T-helper 1 cell (primary cell): ENCODE data around the gene TJP2.

Experiments used
- DNase-seq, 5 donors: peaks; one replicate each; pipeline ENCODE4 v3.0.0-alpha.2; 2012 to 2020

The TJP2 gene

DNA sequence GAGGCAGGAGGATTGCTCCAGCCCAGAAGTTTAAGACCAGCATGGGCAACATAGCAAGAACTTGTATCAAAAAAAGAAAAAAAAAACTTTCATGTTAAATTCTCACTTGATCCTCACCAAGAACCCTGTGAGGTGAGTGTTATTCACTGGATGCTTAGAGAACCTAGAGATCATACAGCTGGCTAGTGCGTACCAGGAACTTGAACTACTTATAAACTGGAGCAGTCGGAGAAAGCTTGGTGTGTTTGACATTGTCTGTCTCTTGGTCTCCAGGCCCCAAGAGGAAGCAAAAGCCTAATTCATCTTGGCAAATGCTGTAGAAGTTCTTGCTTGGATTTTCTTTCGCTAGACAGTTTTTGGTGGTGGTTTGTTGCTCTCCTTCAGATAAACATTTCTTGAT is 18.1 kb downstream of the TJP2 start:
- no peak for DNase-seq

DNA sequence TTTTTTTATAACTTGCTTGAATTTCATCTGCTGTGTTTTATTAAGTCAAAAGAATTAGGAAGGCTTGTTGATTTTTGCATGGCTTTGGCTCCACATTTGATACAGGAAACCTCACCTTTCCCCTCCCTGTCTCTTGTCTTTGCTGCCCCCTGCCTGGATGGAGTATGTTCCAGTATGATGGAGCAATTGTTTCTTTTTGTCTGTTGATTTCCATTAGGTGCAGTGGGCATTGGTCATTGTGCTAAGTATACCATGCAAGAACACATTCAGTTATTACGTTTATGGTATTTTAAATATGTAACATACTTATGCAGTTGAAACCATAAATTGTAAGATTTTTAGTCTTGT is 19.6 kb downstream of the TJP2 start:
- DNase-seq: no peak

DNA sequence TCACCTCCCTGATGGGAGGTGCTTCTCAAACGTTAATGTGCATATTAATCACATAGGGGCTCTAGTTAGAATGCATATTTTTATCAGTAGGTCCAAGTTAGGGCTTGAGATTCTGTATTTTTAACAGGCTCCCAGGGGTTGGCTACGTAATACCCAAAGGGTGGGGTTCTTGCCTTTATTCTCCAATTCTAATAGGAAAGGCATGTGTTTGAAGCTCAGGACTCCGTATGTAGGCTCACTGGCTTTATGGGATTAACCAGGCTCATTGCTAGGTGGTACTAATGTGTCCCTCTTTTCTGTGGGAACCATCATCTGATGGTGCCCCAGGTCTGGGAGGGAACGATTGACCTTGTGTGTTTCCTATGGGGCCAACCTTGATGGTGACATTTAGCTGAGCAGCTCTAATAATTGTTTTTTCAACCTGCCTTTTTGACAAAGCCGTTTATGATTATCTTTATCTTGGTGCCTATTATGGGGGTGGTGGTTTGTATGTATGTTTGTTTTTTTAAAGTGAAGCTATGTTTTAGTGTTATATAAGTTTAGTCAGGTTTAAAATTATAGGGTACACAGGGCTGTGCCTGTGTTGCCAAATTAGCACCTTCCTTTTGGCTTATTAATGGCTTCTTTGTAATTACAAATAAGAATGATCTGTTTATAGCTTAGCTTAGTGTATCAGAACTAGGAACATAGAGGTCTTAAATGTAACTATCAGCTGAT is 20.8 kb downstream of the TJP2 start:
- no peak for DNase-seq

DNA sequence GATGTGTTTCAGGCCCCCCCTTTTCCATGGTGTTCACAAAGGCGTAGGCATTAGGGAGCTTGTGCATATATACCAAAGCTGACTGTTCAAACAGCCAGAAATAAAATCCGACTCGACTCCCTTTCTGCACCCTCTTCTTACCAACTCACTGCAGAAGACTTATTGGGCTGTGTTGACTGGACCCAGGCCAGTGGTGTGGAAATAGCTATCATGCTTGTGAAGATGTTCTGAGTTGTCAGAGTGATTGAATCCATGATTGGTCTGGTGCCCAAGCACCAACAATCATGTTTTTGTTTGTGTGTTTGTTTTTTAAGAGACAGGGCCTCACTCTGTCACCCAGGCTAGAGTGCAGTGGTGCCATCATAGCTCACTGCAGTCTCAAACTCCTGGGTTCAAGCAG is 21.6 kb downstream of the TJP2 start:
- DNase-seq: no peak

DNA sequence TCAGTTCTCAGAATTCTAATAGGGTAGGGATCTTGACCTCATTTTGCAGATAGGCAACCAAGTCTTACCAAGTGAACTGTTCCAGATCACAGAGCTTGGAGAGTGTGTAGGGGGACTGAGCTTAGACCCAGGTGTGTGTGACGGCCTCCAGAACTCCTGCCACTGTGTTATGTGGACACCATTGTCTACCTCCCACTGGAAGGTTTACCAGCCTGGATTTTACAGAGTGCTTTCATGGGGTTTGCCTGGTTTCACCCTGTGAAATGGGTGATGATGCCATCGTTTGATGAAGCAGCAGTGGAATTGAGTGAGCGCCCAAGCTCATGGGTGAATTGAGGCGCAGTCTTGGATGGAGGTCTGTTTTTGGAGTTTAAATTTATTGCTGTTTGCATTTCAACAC is 23.6 kb downstream of the TJP2 start:
- no peak for DNase-seq

DNA sequence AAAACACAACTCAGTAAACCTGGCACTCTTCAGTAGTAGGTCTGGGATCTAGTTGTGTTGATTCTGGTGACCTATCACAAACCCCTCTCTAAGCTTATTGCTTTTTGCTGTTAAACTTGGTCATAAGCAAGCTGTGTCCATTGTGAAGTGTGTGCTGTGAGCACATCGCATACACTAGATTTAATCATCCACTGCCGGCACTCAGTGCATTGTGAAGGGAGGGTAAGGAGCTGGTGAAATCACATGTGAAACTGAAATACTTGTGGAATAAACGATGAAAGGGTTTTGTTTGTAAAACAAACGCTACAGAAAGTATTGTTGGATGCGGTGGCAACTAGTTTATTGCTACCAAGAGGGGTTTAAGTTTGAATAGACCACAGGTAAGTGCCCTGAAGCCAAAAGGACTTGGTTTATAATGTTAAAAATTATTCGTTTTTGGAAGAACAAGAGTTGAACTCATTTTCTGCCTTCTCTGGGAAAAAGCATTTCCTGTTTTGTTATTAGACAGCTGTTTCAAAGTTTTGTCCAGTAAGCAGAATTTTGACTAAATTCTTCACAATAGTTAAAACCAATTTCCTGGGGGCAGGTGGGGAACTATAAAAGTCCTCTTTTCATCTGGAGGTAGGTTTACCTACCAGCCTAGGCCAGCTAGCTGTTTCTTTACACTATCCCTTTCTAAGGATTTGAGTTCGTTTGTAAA is 24.6 kb downstream of the TJP2 start:
- no peak for DNase-seq

DNA sequence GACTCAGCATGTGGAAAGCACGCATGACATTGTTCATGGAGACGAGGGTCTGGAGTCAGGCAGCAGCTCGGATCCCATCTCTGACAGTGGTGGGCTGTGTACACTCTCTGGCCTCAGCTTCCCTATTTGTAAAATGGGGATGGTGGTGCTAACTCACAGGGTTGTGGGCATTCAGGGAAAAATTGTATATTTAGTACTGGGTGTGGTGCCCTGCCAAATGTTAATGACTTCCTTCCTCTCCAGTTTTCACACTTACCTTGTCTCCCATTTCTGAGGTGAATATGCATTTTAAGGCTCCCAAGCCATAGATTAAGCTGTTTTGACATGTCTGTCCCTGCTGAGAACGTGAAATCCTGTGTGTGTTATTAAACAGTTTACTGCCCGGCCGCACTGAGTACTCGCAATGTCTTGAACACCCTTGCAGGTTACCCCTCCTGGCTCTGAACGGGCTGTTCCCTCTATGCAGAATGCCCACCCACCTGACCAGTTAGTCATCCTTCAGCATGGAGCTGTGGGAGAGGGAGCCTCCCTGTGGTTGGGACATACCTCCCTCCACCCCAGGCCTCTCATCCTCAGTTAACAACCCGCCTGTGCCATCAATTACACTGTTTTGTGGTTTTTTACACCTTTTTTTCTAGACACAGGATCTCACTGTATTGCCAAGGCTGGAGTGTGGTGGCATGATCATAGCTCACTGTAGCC is 25.8 kb downstream of the TJP2 start:
- no peak for DNase-seq

DNA sequence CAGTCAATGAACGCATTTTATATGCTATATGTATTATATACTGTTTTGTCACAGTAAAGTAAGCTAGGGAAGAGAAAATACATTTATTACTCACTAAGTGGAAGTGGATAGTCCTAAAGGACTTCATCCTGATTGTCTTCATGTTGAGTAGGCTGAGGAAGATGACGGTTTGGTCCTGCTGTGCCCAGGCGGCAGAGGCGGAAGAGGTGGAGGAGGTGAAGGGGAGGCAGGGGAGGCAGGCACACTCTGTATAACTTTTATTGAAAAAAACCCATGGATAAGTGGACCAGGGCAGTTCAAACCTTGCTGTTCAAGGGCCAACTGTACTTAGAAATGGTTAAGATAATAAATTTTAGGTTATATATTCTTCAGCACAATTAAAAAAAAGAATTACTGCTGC is 28.5 kb downstream of the TJP2 start:
- DNase-seq: no peak

DNA sequence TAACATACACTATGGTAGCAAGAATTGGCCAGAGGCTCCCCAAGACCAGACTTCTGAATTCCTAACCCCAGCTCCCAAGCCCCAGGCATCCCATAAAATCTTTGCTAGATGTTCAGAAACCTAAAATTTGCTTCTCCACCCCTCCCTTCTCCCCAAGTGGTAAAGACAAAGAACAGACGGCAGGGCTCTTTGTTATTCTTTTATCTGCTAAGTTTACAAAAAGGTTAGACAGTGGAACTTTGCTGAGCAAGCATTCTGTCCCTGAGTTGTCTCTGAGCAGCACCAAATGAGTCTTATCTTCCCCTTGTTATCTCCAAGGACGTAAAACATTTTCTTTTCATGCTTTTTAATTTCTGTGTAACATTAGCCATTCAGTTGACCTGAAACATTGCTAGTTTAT is 30.2 kb downstream of the TJP2 start:
- DNase-seq: no peak

DNA sequence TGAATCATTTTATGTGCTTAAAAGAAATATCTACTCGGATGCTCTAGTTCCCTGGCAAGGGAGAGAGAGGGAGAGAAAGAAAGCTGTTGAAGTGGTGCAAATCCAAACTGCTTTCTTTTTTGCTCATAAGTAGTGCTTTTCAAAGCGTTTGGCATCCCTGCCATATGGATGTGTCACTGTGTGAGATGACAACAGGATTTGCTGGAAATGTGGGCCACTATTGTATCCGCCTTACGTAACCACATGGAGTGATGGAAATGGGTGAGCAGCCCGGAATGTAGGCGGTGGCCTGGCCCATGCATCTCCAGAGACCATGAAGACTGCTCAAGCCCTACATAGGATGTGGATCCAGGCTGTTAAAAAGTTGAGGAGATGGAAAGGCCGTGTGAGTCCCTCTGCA is 30.8 kb downstream of the TJP2 start:
- no peak for DNase-seq

DNA sequence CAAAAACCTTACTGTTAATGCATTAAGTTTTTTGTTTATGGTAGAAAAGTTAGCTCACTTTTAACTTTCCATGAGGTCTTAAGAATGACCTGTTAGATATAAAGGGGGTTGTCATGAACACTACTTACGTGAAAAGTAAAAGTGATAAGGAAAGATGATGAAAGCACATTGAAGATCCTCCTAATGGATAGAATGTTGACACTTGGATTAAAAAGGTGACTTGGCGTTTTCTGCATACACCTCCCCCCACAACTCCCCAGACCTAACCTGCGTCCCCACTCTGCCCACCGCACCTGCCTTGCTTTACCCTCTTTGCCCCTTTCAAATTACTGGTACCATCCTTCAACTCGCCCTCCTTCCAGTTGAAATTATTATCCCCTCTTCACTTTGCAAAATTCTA is 32.0 kb downstream of the TJP2 start:
- DNase-seq: no peak

DNA sequence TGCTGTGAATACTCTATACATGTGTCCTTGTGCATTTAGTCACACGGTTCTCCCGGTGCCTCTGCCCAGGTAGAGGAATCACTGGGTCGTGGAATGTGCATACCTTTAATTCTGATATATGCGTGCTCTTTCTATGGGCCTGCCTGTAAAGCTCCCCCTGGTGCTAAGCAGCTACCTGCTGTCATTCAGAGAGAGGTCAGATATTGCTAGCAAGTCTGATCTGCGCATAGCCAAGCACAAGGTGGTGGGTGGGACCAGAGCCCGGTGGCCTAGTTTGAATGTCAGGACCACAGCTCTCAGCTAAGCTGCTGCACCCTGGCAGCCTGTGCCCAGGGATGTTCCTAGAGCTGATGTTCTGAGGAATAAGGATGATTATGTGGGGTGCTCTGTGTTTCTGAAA is 33.4 kb downstream of the TJP2 start:
- DNase-seq: no peak

DNA sequence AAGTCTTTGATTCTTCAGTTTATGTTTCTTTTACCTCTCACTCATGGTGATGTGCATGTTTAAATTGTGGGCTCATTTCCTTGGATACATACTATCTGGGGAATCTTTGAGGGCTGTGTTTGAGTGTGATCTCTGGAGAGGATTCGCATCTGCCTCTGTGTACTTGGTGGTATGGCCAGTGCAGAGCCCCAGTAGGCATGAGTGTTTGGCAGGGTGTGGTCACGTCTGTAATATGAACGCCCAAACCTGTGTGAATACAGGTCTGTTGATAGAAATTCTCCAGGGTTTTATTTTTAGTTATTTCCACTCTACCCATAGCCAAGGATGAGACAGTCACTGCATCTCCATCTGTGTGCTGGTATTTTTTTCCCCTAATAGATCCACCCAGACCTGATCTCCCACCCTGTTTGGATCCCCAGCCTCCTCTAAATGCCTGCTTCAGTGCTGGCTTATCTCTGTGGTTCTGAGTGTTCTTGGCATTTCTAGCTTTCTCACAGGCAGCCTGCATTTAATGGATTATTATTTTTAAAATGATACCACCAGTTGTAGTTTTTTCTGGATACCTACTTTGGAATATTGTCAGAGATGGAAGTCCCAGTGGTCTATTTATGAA is 37.5 kb downstream of the TJP2 start:
- DNase-seq: no peak

DNA sequence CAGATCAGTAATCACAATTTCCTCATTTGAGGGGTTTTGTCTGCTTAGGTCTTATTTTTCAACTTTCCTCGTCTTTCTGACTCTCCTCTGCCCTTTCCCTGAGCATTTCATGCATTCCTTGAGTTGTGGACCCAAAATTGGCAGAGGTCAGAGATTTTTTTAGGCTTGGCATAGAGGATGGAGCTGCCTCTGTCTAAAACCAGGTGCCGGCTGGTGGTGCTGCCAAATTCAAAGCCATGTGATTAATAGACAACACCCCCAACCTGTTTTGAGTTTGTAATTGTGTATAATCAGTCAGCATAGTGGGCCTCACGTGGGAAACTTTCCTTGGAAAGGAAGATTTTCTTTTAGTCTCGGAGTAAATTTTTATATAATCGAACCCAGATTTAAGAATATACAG is 39.6 kb downstream of the TJP2 start:
- no peak for DNase-seq

DNA sequence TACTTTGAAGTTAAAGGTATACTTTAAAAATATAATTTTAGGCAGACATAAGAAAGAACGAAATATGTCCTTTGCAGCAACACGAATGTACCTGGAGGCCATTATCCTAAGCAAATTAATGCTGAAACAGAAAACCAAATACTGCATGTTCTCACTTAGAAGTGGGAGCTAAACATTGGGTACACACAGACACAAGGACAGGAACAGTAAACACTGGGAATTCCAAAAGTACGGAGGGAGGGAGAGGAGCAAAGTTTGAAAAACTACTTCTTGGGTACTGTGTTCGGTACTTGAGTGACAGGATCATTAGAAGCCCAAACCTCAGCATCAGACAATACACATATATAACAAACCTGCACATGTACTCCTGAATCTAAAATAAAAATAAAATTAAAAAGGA is 40.9 kb downstream of the TJP2 start:
- no peak for DNase-seq

DNA sequence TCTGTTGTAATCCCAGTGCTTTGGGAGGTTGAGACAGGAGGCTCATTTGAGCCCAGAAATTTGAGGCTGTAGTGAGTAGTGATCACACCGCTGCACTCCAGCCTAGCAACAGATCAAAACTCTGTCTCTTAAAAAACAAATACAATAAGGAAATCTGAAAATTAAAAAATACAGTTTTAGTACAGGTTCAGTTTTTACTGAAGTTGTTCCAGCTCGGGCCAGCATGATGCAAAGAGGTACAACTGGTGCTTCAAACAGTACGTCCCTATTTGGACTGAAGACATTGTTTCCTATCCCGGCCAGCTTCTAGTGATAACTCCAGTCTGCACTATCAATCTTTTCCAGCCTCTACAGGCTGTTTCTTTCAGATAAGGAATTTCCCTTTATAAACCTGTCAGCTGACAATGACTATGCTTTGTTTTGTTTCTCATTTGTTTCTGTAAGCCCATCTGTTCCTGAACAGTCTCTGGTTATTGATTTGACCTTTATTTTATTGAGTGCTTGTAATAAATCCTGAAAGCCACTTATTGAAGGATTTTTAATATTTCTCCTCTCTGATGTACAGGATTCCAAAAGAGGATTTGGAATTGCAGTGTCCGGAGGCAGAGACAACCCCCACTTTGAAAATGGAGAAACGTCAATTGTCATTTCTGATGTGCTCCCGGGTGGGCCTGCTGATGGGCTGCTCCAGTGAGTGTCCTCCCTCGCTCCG is 41.9 kb downstream of the TJP2 start:
- no peak for DNase-seq

DNA sequence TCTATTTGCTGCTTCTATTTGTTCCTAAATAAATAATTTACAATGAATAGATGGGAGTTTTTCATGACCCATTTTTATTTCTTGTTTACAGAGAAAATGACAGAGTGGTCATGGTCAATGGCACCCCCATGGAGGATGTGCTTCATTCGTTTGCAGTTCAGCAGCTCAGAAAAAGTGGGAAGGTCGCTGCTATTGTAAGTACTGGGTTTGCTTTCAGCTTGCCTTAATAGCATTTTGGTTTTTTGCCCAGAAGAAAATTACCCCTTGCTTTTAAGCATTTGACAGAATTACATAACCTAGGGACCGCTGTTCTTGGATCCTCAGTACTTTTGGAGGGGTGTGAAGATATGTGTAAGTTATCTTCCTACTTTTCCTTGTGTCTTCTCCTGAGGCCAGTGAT is 44.1 kb downstream of the TJP2 start:
- DNase-seq: no peak

DNA sequence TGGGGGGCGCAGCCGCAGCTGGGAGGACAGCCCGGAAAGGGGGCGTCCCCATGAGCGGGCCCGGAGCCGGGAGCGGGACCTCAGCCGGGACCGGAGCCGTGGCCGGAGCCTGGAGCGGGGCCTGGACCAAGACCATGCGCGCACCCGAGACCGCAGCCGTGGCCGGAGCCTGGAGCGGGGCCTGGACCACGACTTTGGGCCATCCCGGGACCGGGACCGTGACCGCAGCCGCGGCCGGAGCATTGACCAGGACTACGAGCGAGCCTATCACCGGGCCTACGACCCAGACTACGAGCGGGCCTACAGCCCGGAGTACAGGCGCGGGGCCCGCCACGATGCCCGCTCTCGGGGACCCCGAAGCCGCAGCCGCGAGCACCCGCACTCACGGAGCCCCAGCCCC is 47.0 kb downstream of the TJP2 start:
- no peak for DNase-seq

DNA sequence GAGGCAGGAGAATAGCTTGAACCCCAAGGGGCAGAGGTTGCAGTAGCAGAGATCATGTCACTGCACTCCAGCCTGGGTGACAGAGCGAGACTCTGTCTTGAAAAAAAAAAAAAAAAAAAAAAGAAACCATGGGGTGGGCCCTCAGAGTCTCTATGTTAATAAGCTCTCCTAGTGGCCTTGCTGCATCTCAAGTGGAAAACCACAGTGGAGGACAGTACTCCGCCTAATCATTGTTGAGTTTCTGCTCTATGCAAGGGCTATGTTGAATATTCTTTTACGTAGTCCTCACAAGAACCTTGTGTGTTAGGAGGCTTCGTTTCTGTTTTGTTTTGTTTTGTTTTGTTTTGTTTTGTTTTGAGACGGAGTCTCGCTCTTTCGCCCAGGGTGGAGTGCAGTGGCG is 48.9 kb downstream of the TJP2 start:
- no peak for DNase-seq

DNA sequence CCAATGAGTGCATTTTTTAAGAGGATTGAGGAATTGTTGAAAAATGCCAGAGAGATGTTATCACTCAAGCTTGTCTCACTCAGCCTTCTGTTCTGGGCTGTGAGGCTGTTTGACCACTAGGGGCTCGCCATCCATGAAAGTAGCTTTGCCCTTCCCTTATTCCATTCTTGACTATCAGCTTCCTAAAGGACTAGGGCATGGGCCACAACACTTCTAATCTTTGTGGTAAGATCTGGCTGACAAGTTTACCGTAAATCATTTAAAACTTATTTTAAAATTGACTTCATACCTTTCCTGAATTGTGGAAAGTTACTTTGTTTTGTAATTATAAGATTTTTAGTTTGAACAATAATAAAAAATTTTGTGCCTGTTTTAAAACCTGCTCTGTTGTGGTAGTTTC is 49.5 kb downstream of the TJP2 start:
- no peak for DNase-seq

DNA sequence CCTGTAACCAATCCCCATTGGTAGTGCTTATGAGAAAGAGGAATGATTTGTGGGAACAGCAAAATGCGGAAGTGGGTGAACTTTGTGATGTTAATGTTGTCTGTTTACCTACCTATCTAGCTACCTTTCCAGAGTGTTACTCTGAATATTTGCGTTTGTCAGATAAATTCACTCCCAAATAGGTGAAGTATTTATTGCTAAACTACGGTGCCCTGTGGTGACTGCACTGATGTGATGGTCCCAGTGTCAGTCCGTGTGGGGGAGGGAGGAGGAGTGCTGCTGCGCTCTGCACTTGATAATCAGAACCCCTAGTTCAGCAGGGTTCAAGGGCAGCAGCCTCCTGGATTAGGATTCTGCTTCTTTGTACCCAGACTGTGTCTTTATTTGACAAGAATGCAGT is 55.3 kb downstream of the TJP2 start:
- no peak for DNase-seq

DNA sequence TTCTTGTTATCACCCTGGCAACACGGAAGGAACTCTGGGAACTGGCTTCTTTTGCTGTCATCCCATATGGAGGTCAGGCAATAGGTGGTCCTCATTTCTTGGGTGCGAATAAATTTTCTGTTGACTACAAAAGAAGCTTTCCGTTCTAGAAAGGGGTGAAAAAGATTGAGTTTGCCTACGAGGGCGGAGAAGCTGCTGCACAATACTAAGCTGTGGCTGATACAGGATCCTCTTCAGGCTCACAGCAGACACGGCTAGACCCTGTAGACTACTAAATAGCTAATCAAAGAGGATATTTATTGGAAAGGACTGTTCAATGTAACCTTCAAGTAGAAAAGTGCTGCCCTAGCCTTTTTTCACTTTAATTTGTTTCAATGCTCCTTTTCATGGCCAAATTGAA is 58.1 kb downstream of the TJP2 start:
- no peak for DNase-seq

DNA sequence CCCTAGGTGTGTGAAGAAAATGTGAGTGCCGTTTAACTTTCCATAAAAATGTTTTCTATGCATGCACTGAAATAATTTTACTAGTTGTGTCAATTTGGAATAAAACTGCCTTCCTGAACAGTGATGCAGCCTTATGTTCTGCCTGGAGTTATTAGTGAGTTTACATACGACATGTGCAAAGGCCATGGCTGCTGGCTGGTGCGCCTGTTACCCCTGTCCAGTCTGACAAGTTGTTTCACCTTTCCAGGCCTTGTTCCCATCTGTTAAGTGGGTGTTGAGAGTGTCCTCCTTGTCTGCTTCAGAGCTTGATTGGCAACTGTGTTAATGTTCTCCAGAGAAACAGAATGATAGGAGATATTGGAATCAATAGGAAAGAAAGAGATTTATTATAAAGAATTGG is 60.6 kb downstream of the TJP2 start:
- no peak for DNase-seq
